Hematopoietic multipotent progenitor cell treated with erythropoietin and hydrocortisone succinate and interleukin-3 and kit ligand, for 17 days (in vitro differentiated cells): ENCODE data around the gene INCENP.
"Not testable (repeated sequence)": the region's sequence is repeated elsewhere in the genome, so short reads cannot be mapped to it uniquely, and the experiment has no call there.

Experiments used
- DNase-seq: peaks from one replicate; pipeline ENCODE4 v3.0.0-alpha.2; 2015; ENCODE audit warnings: low spot score

Gene INCENP

DNA sequence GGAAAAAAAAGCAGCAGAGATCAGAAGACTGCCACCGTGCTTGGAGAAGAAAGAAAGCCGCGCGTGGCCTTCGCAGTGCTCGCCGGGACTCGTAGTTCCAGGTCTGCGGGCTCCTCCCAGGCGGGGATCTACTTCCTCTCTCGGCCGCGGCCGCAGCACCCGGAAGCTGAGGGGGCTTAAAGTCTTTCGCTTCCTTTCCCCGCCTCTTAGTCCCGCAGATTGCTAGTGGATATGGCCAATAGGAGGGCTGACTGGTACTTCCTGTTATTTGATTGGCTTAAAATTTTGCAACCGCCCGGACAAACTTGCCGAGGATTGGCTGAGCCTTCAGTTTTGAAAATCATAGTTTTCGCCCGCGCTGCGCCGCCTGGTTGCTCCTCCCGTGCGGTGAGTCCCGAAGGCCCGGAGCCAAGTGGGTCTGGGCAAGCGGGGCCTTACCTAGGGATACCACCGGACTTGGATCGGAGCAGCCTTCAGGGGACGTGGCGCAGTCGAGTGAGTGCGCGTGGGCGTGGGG lies at the start of gene INCENP:
Gene INCENP, plus strand, starts transcription at position 343 of the 517 bp plus-strand sequence. CDS start 4,151 bp downstream, outside the sequence.
- DNase-seq: peak; percentile 97

DNA sequence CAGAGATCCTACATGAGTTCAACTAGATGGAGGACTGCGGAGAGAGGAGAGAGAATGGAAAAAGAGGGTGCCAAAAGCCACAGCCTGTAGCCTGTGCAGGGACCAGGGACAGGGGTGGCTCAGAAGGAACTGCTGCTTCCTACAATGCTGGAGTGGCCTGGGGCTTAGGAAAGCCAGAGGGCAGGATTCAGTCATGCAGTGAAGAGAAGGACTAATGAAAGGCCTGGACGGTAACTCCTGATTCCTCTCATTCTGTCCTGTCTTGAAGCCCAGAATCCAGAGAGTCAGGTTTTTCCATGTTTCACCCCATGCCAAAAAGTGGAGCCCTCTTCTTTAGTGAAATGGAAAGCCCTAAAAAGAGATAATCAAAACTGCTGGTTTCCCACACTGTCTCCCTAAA lies 48.4 kb upstream of the INCENP start:
- DNase-seq: no peak

DNA sequence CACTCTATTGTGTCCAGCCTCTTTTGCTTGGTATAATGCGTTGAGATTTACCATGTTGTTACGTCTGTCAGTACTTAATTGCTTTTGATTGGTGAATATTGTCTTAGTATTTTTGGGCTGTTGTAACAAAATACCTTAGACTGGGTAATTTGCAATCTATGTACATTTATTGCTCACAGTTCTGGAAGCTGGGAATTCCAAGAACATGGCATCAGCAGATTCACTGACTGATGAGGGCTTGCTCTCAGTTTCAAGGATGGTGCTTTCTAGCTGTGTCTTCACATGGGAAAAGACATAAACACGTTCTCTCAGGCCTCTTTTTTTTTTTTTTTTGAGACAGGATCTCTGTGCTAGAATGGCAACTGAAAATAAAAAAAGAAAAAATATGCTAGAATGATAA lies 46.7 kb upstream of the INCENP start:
- no peak for DNase-seq

DNA sequence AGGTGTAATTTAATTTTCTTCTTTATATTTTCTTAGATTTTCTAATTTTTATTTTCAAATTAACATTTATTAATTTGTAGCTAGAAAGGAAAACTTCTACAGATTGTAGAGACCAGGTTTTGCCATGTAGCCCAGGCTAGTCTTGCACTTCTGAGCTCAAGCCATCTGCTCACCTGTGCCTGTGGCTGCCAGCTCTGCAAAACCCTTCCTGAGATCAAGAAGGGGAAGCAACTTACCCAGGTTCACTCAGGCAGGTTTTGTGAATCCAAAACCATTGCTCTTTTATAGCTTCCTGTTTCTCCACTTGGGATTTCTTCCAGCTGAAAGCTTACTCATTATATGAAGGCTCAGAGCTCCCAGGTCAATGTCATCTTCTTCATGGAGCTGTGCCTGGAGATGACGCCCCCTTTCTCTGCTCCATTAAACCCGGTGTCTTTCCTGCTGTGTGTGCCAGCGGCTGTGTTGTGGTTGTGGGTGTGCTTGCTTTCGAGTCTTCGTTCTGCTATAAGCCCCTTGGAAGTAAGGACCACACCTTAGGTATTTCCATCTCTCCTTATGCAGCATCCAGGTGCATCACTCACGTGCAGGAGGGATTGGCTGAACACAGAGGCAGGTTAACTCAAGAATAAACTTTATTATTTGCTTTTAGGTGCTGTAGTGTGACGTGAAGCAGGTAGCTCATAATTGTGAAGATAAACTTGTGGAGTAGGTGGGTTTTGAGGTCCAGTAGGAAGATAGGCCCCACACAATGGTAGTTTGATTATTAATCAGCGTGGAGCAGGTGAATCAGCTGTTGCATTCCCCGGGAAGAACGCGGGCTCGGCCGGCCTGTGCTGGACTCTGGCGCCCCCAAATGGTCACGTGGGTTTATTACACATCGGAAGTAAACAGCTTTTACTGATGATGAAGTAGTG lies 42.2 kb upstream of the INCENP start:
- DNase-seq: peak; percentile 85

DNA sequence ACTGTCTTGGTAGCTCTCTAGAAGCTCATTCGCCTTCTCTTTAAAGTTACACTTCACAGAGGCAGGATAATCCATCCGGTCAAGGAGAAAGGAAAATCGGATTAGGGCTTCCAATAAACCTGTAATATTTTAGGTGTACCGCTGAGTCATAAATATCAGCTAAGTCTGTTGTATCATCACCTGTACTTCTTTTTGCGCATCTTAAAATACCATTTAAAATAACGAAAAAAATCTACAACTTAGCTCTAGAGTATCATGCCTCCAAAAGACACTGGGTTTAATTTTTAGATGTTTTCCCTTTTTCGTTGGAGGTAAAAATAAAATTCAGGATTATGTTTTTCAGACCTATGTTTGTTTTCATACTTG lies 41.5 kb upstream of the INCENP start:
- DNase-seq: no peak

DNA sequence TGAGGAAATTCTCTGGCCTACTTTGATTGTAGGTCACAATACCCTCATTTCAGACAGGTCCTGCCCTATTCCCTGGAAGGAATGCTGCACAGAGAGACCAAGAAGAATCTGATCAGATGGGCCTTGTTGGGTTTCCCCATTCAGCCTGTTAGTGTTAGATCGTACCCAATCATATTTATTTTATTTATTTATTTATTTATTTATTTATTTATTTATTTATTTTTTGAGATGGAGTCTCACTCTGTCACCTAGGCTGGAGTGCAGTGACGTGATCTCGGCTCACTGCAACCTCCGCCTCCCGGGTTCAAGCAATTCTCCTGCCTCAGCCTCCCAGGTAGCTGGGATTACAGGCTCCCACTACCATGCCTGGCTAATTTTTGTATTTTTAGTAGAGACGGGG lies 39.0 kb upstream of the INCENP start:
- DNase-seq: not testable (repeated sequence)

DNA sequence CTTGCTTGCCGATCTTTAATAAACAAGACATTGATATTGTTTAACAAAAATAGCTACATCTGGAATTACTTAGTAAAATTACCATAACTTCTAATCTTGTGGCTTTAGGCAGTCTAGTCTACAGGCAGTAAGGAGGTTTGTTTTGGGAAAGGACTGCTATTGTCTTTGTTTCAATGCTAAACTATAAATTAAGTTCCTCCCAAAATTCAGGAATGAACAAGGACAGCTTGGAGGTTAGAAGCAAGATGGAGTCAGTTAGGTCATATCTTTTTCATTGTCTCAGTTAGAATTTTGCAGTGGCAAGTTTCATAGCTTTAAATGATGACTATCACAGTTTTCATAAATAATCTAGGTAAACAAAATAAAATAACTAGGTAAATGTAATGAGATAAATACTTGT lies 36.1 kb upstream of the INCENP start:
- DNase-seq: no peak

DNA sequence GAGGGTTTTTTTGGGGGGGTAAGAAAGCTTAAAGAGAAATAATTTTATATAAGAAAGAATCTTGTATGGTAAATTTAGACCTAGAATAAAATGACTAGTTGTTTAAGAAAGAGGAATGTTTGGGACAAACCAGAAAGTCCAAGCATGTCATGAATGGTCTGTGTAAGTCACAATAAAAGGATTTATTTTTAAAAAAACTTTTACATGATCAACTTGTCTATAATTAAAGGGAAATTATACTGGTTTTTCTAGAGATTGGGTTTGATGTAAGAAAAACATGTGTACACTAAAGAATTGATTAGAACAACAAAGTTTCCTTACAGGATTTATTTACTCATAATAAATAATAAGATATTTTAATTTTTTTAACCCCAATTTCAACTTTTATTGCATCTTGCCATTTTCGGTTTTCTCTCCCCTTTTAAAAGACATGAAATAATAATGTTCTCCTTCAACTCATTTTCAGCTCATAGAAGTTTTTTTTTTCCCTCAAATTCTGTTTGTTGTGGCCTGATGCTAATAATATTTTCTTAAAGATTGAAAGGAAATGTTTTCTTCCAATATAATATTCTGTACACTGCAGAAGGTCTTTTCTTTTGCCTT lies 35.4 kb upstream of the INCENP start:
- no peak for DNase-seq

DNA sequence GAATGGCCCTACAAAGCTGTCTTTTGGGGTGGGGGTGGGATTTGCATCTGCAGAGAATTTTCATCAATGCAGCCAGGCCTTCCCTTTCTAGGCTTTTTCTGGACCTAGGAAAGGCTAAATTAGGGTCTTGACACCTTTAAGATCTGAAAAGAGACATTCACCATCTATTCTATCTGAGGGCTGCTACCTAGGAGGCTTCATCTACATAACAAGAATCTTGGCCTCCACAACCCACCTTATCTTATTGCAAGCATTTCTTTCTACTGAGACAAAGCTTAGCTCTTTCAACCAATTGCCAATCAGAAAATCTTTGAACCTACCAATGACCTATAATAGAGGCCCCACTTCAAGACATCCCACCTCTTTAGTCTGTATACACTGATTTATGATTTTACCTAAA lies 20.7 kb upstream of the INCENP start:
- DNase-seq: no peak

DNA sequence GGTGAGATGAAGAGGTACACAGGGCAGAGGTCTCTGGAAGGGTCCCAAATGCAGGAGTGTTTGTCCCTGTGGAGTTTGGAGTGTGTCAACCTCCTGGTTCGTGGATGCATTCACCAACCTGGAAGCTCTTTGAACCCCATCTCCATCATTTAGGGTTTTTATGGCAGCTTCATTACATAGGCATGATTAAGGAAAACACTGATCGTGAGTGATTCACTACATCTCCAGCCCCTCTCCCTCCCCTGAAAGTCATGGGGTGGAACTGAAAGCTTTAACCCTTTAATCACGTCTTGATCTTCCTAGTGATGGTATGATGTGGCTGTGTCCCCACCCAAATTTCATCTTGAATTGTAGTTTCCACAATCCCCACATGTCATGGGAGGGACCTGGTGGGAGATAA lies 19.8 kb upstream of the INCENP start:
- DNase-seq: no peak

DNA sequence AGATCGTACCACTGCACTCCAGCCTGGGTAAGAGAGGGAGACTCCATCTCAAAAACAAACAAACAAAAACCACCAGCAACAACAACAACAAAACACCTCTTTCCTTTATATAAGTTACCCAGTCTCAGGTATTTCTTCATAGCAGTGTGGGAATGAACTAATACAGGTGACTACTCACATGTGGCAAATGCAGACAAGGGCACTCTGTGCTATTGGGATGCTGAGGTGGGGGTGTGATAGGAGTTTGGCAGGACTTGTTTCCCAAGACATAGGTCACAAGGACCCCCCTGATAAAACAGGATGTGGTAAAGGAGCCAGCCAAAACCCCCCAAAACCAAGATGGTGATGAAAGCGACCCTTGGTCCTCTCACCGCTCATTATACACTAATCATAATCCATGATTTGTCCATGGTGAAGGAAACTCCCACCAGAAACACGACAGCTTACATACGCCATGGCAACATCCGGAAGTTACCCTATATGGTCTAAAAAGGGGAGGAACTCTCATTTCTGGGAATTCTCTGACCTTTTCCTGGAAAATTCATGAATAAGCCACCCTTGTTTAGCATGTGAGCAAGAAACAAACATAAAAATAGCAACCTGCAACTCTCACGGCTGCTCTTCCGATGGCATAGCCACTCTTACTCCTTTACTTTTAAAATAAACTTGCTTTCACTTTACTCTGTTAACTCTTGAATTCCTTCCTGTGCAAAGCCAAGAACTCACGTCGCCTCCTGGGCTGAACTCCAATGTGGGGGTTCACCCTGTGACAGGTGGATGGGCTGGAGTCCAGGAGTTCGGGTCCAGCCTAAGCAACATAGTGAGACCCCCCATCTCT lies 18.8 kb upstream of the INCENP start:
- DNase-seq: peak; percentile 42

DNA sequence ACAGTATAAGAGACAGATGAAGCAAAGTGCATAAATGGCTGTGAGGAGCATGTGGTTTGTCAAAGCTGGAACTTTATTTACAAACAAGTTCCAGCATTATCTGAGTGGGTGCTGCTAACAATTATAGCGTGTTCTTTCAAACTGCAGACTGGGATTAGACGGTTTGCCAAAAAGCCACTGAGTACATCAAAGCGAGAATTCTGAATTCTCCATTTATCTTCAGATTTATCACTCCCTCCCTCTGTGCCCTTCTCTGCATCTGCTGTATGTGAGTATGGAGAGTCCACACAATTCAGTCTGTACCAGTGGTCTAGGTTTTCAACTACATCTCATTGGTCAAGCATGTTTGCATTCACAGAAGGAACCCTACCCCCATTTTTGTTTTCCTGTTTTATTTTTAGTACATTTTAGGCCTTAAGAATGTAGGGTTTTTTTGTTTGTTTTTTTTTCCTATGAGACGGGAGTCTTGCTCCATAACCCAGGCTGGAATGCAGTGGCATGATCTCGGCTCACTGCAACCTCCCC lies 18.1 kb upstream of the INCENP start:
- DNase-seq: no peak

DNA sequence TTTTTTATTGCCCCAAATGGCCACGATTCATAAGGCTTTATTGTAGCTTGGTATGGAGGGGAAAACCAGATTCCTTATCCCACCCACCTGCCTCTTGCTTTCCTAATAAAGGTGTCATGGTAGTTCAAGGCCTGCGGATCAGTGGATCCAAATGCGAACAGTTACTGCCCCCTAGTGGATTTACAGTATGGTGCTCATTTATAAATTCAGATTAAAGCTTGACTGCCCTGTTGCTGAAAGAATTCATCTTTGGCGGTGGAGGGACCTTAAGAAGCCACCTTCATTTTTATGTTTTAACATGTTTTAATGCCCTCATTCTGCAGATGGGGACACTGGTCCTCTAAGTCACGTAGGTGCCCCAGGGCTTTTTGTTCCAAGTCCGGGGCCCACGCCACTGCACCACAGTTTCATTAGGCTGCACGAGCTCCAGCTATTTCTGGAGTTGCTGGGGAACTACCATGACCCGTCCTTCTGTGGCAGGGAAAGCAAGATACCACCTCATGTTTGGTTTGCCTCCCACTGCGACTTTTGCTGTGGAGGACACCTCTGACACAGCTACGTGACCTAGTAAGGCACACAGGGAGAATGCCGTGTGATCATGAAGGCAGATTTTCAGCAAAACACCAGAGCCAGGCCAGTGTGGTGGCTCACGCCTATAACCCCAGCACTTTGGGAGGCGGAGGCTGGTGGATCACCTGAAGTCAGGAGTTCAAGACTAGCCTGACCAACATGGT lies 15.6 kb upstream of the INCENP start:
- DNase-seq: peak; percentile 83

DNA sequence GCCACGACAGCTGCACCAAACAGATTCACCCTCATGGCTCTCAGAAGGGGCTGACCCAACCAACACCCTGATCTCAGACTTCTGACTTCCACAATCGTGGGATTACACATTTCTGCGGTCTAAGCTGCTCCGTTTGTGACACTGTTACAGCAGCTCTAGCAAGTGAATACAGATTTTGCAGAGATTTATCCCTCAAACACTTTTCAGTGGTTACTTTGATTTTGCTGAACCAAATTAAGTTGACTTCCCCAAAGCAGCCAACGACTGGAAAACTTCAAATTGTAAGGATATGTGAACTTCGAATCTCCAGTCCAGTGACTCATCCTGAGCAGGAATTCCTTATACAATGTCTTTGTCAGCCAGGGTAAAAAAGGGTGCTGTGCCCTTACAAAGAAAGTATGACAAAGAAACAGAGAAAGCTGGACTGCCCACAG lies 14.8 kb upstream of the INCENP start:
- no peak for DNase-seq

DNA sequence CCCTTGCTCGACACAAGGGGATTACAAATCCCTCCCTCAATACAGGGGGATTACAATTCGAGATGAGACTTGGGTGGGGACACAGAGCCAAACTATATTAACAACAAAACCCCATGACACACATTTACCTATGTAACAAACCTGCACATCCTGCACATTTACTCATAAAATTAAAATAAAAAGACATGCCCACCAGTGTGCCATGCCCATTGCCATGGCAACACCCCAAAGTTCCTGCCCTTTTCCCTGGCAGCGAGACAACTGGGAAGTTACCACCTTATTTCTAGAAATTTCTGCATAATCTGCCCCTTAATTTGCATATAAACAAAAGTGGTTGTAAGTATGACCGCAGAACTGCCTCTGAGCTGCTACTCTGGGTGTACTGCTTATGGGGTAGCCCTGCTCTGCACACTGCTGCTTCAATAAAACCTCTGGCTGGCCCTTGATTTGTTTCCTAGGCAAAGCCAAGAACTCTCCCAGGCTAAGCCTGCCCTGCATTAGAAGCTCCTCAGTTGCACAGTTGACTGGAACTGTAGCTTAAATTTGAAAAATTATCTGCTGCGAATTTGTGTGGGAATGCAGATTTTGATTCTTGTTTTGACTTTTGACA lies 8.6 kb upstream of the INCENP start:
- DNase-seq: no peak

DNA sequence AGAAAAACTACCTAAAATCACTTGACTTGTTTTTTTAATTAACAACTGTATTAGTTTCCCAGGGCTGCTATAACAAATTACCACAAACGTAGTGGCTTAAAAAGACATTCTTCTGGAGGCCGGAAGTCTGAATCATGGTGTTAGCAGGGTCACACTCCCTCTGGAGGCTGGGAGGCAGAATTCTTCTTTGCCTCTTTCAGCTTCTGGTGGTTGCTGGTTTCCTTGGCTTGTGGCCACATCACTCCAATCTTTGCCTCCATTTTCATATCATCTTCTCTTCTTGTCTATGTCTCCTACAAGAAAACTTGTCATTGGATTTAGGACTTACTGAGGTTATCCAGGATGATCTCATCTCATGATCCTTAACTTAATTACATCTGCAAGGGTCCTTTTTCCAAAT lies 7.4 kb upstream of the INCENP start:
- DNase-seq: no peak

DNA sequence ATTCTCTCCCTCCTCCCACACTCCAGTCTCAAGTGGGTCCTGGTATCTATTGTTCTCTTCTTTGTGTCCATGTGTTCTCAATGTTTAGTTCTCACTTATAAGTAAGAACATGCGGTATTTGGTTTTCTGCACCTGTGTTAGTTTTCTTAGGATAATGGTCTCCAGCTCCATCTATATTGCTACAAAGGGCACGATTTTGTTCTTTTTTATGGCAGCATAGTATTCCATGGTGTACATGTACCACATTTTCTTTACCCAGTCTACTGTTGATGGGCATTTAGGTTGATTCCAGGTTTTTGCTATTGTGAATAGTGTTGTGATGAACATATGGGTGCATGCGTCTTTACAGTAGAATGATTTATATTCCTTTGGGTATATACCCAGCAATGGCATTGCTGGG lies 4.2 kb upstream of the INCENP start:
- no peak for DNase-seq

DNA sequence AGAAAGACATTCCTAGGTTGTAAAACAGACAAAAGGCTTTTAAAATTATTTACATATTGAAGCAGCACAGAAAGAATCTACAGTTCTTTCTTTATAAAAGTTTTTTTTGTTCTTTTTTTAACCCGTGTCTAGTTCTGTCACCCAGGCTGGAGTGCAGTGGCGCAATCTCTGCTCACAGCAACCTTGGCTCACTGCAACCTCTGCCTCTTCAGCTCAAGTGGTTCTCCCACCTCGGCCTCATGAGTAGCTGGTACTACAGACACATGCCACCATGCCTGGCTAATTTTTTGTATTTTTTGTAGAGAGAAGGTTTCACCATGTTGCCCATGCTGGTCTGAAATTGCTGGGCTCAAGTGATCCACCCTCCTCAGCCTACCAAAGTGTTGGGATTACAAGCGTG lies 3.8 kb upstream of the INCENP start:
- no peak for DNase-seq

DNA sequence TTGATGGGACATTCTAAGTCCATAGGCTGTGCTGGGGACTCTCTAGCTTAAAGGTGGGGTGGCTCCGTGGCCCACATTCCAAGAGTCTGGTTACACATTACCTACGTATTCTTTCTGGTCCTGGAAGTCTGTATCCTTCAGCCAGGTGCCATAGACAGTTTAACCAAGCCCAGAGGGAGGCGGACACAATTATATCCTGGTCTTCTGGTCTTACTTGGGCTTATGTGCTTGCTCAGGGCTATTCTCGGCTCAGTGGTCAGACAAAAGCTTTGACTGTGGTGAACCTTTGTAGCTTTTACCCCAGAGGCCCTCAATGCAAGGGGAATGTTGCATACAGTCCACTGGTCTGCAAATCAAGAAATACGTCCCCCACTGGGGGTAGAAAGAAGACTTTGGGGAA lies 3.4 kb upstream of the INCENP start:
- no peak for DNase-seq

DNA sequence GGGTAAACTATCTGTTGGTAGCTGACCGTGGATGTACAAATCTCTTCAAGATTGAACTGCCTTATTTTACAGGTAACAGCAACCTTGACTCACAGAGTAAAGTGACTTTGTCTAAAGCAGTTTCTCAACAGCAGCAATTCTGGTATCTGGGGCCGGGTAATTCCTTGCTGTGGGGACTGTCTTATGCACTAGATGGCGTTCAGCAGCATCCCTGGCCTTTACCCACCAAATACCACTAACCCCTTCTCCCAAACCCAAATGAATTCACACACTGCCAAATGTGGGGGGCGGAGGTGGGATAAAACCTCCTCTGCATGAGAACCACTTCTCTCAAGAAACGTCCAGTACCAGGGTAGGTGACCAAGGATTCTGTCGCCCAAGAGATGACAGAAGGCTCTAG lies 1.7 kb upstream of the INCENP start:
- no peak for DNase-seq
